ENCODE results near the gene GIT2. TPM values are rescaled to one million over a fixed set of nuclear protein-coding genes. Genes with fewer than 3 reads are reported as not detected.

The GIT2 gene
- total and polyA plus RNA-seq, 2 of the 13 experiments (the other 11 are each of a cell fraction or from before 2014, with no cell fraction given) = 18.4 to 19.8 TPM

DNA sequence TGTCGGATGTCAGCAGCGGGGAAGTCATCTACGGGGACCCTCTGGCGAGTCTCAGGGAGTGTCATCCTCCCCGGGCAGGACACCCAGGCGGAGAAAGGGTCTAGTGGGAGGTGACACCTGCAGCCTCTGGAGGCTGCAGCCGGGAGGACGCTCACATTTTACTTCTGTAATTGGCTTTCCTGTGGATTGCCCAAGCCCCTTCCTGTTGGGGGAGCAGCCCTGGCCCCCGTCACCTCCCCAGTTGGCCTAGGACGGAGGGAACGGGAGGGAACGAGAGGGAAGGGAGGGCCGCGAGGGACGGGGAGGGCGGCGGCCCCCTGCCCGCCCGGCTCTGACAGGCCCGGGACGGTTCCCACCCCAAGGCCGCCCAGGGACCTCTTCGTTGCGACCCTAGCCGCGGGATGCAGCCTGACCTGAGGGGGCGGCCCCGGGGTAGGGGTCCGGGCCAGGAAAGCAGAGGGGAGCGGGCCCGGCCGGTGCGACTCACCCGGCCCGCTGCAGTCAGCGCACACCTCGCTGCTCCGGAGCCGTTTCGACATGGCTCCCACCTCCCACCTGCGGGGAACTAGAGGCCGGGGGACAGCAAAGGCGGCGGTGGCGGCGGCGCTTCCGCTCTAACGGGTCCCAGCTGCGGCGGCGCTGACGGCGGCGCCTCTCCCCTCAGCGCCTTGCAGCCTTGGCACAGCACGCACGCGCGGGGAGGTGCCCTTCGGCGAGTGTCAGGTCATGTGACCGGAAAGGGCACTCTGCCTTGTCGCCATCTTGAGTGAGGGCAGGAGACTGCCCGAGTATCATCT, at the start of gene GIT2 (continued):
- TF ChIP-seq, protein P1, sequence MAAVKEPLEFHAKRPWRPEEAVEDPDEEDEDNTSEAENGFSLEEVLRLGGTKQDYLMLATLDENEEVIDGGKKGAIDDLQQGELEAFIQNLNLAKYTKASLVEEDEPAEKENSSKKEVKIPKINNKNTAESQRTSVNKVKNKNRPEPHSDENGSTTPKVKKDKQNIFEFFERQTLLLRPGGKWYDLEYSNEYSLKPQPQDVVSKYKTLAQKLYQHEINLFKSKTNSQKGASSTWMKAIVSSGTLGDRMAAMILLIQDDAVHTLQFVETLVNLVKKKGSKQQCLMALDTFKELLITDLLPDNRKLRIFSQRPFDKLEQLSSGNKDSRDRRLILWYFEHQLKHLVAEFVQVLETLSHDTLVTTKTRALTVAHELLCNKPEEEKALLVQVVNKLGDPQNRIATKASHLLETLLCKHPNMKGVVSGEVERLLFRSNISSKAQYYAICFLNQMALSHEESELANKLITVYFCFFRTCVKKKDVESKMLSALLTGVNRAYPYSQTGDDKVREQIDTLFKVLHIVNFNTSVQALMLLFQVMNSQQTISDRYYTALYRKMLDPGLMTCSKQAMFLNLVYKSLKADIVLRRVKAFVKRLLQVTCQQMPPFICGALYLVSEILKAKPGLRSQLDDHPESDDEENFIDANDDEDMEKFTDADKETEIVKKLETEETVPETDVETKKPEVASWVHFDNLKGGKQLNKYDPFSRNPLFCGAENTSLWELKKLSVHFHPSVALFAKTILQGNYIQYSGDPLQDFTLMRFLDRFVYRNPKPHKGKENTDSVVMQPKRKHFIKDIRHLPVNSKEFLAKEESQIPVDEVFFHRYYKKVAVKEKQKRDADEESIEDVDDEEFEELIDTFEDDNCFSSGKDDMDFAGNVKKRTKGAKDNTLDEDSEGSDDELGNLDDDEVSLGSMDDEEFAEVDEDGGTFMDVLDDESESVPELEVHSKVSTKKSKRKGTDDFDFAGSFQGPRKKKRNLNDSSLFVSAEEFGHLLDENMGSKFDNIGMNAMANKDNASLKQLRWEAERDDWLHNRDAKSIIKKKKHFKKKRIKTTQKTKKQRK (IDR thresholded peaks at IDR 0.05; ENCODE audit: low read length) = no peak
- no peak for TF ChIP-seq ZBTB21 (CRISPR knock-in tag; IDR thresholded peaks at IDR 0.05)
- TF ChIP-seq NFE2L2 (IDR thresholded peaks at IDR 0.05; ENCODE audit: low read length) = no peak
- TF ChIP-seq ZNF790 (CRISPR knock-in tag; IDR thresholded peaks at IDR 0.05; ENCODE audit: borderline replicate concordance) = no peak
- peak; percentile 76; the same call in 1 of the 2 replicates for TF ChIP-seq HOXA9 (CRISPR knock-in tag; IDR thresholded peaks at IDR 0.05; ENCODE audit: borderline replicate concordance)
- no peak for TF ChIP-seq NBN (conservative IDR thresholded peaks at IDR 0.05)
- no peak for TF ChIP-seq PBX2 (CRISPR knock-in tag; IDR thresholded peaks at IDR 0.05)
- no peak for TF ChIP-seq CHD2 (IDR thresholded peaks at IDR 0.05; ENCODE audit: low read depth, low read length)
- no peak for TF ChIP-seq ZNF207 (IDR thresholded peaks at IDR 0.05; ENCODE audit: borderline replicate concordance)
- TF ChIP-seq ZSCAN5A (CRISPR knock-in tag; IDR thresholded peaks at IDR 0.05; ENCODE audit: borderline replicate concordance) = no peak
- TF ChIP-seq, protein P2, sequence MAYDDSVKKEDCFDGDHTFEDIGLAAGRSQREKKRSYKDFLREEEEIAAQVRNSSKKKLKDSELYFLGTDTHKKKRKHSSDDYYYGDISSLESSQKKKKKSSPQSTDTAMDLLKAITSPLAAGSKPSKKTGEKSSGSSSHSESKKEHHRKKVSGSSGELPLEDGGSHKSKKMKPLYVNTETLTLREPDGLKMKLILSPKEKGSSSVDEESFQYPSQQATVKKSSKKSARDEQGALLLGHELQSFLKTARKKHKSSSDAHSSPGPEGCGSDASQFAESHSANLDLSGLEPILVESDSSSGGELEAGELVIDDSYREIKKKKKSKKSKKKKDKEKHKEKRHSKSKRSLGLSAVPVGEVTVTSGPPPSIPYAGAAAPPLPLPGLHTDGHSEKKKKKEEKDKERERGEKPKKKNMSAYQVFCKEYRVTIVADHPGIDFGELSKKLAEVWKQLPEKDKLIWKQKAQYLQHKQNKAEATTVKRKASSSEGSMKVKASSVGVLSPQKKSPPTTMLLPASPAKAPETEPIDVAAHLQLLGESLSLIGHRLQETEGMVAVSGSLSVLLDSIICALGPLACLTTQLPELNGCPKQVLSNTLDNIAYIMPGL (CRISPR knock-in tag; IDR thresholded peaks at IDR 0.05; ENCODE audit: borderline replicate concordance in 1 of 2, low read depth in 1 of 2) = peak; percentile 17 to 84; a peak in 2 of 4 replicates
- TF ChIP-seq ZNF670 (CRISPR knock-in tag; IDR thresholded peaks at IDR 0.05; ENCODE audit: borderline replicate concordance) = no peak
- TF ChIP-seq ZNF367 (CRISPR knock-in tag; IDR thresholded peaks at IDR 0.05; ENCODE audit: borderline replicate concordance) = no peak
- TF ChIP-seq, protein P3, sequence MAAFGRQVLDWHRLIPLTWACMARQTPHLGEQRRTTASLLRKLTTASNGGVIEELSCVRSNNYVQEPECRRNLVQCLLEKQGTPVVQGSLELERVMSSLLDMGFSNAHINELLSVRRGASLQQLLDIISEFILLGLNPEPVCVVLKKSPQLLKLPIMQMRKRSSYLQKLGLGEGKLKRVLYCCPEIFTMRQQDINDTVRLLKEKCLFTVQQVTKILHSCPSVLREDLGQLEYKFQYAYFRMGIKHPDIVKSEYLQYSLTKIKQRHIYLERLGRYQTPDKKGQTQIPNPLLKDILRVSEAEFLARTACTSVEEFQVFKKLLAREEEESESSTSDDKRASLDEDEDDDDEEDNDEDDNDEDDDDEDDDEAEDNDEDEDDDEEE (CRISPR knock-in tag; IDR thresholded peaks at IDR 0.05) = 0 out of 2 replicates have a peak, but pooled peaks have one; percentile 62
- TF ChIP-seq ZNF564 (CRISPR knock-in tag; IDR thresholded peaks at IDR 0.05) = 0 out of 2 replicates have a peak, but pooled peaks have one; percentile 47
- TF ChIP-seq ZMYM3 (CRISPR knock-in tag; IDR thresholded peaks at IDR 0.05) = no peak
- peak; percentile 48; the same call in 1 of the 2 replicates for TF ChIP-seq ZMYM2 (CRISPR knock-in tag; IDR thresholded peaks at IDR 0.05)
- peak; percentile 25; the same call in 1 of the 2 replicates for TF ChIP-seq ZSCAN25 (CRISPR knock-in tag; IDR thresholded peaks at IDR 0.05)
- 0 out of 2 replicates have a peak, but pooled peaks have one; percentile 46 for TF ChIP-seq ZNF678 (CRISPR knock-in tag; IDR thresholded peaks at IDR 0.05)
- TF ChIP-seq ZNF552 (CRISPR knock-in tag; IDR thresholded peaks at IDR 0.05; ENCODE audit: borderline replicate concordance) = no peak

All from HepG2 (cell line).